B cell (primary cell): ENCODE data around the gene NME7. TPM values are rescaled to one million over a fixed set of nuclear protein-coding genes. Genes with fewer than 3 reads are reported as not detected.
"Not testable (repeated sequence)": the region's sequence is repeated elsewhere in the genome, so short reads cannot be mapped to it uniquely, and the experiment has no call there.

Experiments
- ATAC-seq: fragments of 200-7000 bp; cut with Tn5 transposase; one replicate; pipeline ENCODE4 v1.10.0; 2021; ENCODE audit warnings: low read depth, mild to moderate bottlenecking, moderate number of reproducible peaks, moderate library complexity
- CTCF ChIA-PET: fragments of 350-600 bp; sonication (Branson Sonifier 250); formaldehyde crosslinking; loops from one replicate; lab custom pipeline; 2021; ENCODE audit warnings: antibody characterized with exemption, inconsistent platforms; lab: Charles Lee
- POLR2A ChIA-PET: fragments of 350-600 bp; sonication (Branson Sonifier 250); formaldehyde crosslinking; loops from one replicate; lab custom pipeline; 2021; ENCODE audit warnings: antibody characterized with exemption; lab: Charles Lee
- DNase-seq: peaks from one replicate; pipeline ENCODE4 v3.0.0; 2013
- H2AFZ ChIP-seq: 2 replicates; pipeline ENCODE4 v1.6.1; 2012; ENCODE audit warnings: mild to moderate bottlenecking, low read depth, low read length; ENCODE audit not compliant: insufficient read depth, poor library complexity, severe bottlenecking
- H3K27ac ChIP-seq, 2 donors: 1 replicate in 1 of 2; 2 replicates in 1 of 2; pipeline ENCODE4 v1.5.1; 2012 to 2013; ENCODE audit warnings: low read length in 2 of 2, mild to moderate bottlenecking in 2 of 2, moderate library complexity in 1 of 2
- H3K27me3 ChIP-seq, 4 experiments: fragments of 200-600 bp in 1 of 4; sonication (generic) in 1 of 4; replicated peaks in 1 of 4; 1 replicate in 2 of 4; 2 replicates in 2 of 4; pipeline versions ENCODE4 v1.6.1 to v1.7.0; 2013 to 2016; ENCODE audit warnings: low read length in 3 of 4, mild to moderate bottlenecking in 2 of 4, mixed read lengths in 1 of 4, moderate library complexity in 1 of 4; ENCODE audit not compliant: insufficient read depth in 4 of 4, control insufficient read depth in 3 of 4; ENCODE audit errors: control extremely low read depth in 1 of 4
- H3K36me3 ChIP-seq, 2 experiments: replicated peaks in 1 of 2; 1 replicate in 1 of 2; 2 replicates in 1 of 2; pipeline versions ENCODE4 v1.6.1 to v1.7.1; 2013; ENCODE audit warnings: low read length in 1 of 2; ENCODE audit not compliant: insufficient read depth in 2 of 2, control insufficient read depth in 1 of 2; ENCODE audit errors: control extremely low read depth in 1 of 2, extremely low read depth in 1 of 2
- H3K4me1 ChIP-seq, 2 donors: fragments of 200-600 bp in 1 of 2; sonication (generic) in 1 of 2; 1 replicate in 1 of 2; 2 replicates in 1 of 2; pipeline versions ENCODE4 v1.5.1 to v1.6.1; 2013 to 2017; ENCODE audit warnings: low read length in 2 of 2; ENCODE audit not compliant: control insufficient read depth in 2 of 2, insufficient read depth in 2 of 2
- H3K4me2 ChIP-seq: replicated peaks from 2 replicates; pipeline ENCODE3; 2012; ENCODE audit warnings: mild to moderate bottlenecking, low read depth, low read length; ENCODE audit not compliant: poor library complexity, severe bottlenecking
- H3K4me3 ChIP-seq, 5 experiments: fragments of 200-600 bp in 1 of 5; sonication (generic) in 1 of 5; 1 replicate in 3 of 5; 2 replicates in 2 of 5; pipeline versions ENCODE4 v1.5.1 to v1.7.0; 2011 to 2016; ENCODE audit warnings: low read length in 4 of 5, mild to moderate bottlenecking in 4 of 5, low read depth in 2 of 5, control low read depth in 1 of 5, moderate library complexity in 1 of 5; ENCODE audit not compliant: insufficient read depth in 1 of 5; ENCODE audit errors: control extremely low read depth in 1 of 5, extremely low read depth in 1 of 5
- H3K79me2 ChIP-seq: fragments of 200-600 bp; sonication (generic); one replicate; pipeline ENCODE4 v1.6.0; 2016; ENCODE audit warnings: low read length; ENCODE audit not compliant: control insufficient read depth, insufficient read depth
- H3K9ac ChIP-seq: fragments of 200-600 bp; sonication (generic); 2 replicates; pipeline ENCODE4 v1.6.1; 2017; ENCODE audit warnings: mild to moderate bottlenecking, low read length, moderate library complexity
- H3K9me3 ChIP-seq, 3 donors: one replicate each; pipeline versions ENCODE4 v1.6.1 to v1.7.1; 2013; ENCODE audit warnings: low read length in 2 of 3; ENCODE audit not compliant: control insufficient read depth in 2 of 3, insufficient read depth in 1 of 3; ENCODE audit errors: control extremely low read depth in 1 of 3
- H4K20me1 ChIP-seq: 2 replicates; pipeline ENCODE4 v1.6.0; 2012; ENCODE audit warnings: mild to moderate bottlenecking, low read length; ENCODE audit not compliant: insufficient read depth, control insufficient read depth, poor library complexity, severe bottlenecking
- H3K27ac Mint-ChIP-seq: one replicate; pipeline ENCODE4 v1.8.0; 2021; ENCODE audit warnings: mixed read lengths
- H3K27me3 Mint-ChIP-seq: one replicate; pipeline ENCODE4 v1.8.0; 2021; ENCODE audit warnings: mixed read lengths
- H3K4me1 Mint-ChIP-seq: one replicate; pipeline ENCODE4 v1.8.0; 2021; ENCODE audit warnings: mixed read lengths
- H3K4me3 Mint-ChIP-seq: one replicate; pipeline ENCODE4 v1.8.0; 2021; ENCODE audit warnings: mixed read lengths
- H3K9me3 Mint-ChIP-seq: one replicate; pipeline ENCODE4 v1.8.0; 2022; ENCODE audit warnings: mixed read lengths; ENCODE audit not compliant: insufficient read depth
- EZH2 ChIP-seq: IDR thresholded peaks from 2 replicates; pipeline ENCODE4 v1.6.1; 2012; ENCODE audit warnings: borderline replicate concordance, low read depth, mild to moderate bottlenecking, moderate library complexity, low read length; ENCODE audit not compliant: insufficient read depth, poor library complexity, severe bottlenecking
- WGBS: methylation state at CpG from one replicate; pipeline ENCODE4 v1.1.5; 2013; ENCODE audit warnings: missing lambda C conversion rate; ENCODE audit not compliant: insufficient coverage; 5-methylcytosine and 5-hydroxymethylcytosine counted together
- intact Hi-C: fragments of 100-400 bp; cut with micrococcal nuclease; formaldehyde crosslinking; loops from one replicate; pipeline ENCODE4 v1.10.0; 2022
- polyA plus RNA-seq: library from polyadenylated mRNA; depleted of rRNA; stranded (reverse); fragments of >200 nt; gene quantifications from 2 replicates; pipeline ENCODE4 v1.2.3, GENCODE V29; 2012
- total RNA-seq, 2 donors: library from RNA; stranded (reverse); fragments of 120-200 nt in 1 of 2; gene quantifications; 1 replicate in 1 of 2; 2 replicates in 1 of 2; pipeline versions ENCODE4 v1.2.3 to v1.2.4, GENCODE V29; 2013 to 2022
- TF ChIP-seq, protein P1 (sequence below): fragments of 200-600 bp; IDR thresholded peaks from one replicate; pipeline ENCODE4 v1.8.0; 2022; ENCODE audit warnings: antibody characterized with exemption, mild to moderate bottlenecking

NME7 gene
- total and polyA plus RNA-seq, 2 donors (not counting 1 experiment from before 2014, with no cell fraction given), result 3.3 to 14.3 TPM

DNA sequence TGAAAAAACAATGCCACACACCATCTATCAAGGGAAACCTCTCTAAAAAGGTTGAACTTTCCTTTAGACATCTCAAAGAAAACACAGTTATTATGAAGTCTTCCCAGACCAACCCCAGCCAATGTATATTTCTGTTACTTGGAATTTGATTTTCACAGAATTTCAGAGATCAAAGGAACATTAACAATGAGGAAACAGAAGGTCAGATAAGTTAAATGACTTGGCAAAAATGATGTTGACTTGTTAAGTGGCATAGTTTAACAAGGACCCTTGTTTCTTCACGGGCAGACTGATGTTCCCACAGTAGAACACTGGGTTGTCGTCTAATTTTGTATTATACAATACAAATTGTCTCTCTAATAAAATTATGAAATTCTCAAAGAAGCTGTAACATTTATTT is 29.0 kb downstream of the NME7 start:
- no peak overlapping the region for H3K27ac Mint-ChIP-seq
- H3K4me3 ChIP-seq, result no peak overlapping the region
- H3K9me3 ChIP-seq, result peaks cover 0 to 15% (median 0%) of the 10 kb centered on the region in 3 donors
- no peak overlapping the region for H3K9ac ChIP-seq
- no peak overlapping the region for H3K4me3 Mint-ChIP-seq
- no peaks in the 10 kb centered on the region for H3K27me3 Mint-ChIP-seq
- H4K20me1 ChIP-seq, result no peaks in the 10 kb centered on the region
- no peak for ATAC-seq
- ChIA-PET CTCF (interaction anchor here (1.1 to 2.2 kb wide), 2 partner anchors 9 to 996 kb away, joined by 3 to 7 read pairs; no protein-coding TSS in a partner anchor), POLR2A (interaction anchor here (0.6 kb wide), 1 partner anchor 208 kb away, joined by 3 read pairs; no protein-coding TSS in a partner anchor)
- no peak overlapping the region for H3K27ac ChIP-seq
- intact Hi-C loops, result no loop called here
- no peak for DNase-seq
- H2AFZ ChIP-seq, result no peak overlapping the region
- TF ChIP-seq, protein P1, sequence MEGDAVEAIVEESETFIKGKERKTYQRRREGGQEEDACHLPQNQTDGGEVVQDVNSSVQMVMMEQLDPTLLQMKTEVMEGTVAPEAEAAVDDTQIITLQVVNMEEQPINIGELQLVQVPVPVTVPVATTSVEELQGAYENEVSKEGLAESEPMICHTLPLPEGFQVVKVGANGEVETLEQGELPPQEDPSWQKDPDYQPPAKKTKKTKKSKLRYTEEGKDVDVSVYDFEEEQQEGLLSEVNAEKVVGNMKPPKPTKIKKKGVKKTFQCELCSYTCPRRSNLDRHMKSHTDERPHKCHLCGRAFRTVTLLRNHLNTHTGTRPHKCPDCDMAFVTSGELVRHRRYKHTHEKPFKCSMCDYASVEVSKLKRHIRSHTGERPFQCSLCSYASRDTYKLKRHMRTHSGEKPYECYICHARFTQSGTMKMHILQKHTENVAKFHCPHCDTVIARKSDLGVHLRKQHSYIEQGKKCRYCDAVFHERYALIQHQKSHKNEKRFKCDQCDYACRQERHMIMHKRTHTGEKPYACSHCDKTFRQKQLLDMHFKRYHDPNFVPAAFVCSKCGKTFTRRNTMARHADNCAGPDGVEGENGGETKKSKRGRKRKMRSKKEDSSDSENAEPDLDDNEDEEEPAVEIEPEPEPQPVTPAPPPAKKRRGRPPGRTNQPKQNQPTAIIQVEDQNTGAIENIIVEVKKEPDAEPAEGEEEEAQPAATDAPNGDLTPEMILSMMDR, result no peak
- no peak for TF ChIP-seq EZH2
- H3K27me3 ChIP-seq, result no peaks in the 10 kb centered on the region
- H3K9me3 Mint-ChIP-seq, result peaks cover 8% of the 10 kb centered on the region
- no peaks in the 10 kb centered on the region for H3K79me2 ChIP-seq
- no CpG with 5 or more reads among the region's 2 CpGs for WGBS
- H3K4me2 ChIP-seq, result no peak overlapping the region
- peaks cover 21% of the 10 kb centered on the region for H3K4me1 Mint-ChIP-seq
- H3K36me3 ChIP-seq, result no peaks in the 10 kb centered on the region
- no peaks in the 10 kb centered on the region for H3K4me1 ChIP-seq

DNA sequence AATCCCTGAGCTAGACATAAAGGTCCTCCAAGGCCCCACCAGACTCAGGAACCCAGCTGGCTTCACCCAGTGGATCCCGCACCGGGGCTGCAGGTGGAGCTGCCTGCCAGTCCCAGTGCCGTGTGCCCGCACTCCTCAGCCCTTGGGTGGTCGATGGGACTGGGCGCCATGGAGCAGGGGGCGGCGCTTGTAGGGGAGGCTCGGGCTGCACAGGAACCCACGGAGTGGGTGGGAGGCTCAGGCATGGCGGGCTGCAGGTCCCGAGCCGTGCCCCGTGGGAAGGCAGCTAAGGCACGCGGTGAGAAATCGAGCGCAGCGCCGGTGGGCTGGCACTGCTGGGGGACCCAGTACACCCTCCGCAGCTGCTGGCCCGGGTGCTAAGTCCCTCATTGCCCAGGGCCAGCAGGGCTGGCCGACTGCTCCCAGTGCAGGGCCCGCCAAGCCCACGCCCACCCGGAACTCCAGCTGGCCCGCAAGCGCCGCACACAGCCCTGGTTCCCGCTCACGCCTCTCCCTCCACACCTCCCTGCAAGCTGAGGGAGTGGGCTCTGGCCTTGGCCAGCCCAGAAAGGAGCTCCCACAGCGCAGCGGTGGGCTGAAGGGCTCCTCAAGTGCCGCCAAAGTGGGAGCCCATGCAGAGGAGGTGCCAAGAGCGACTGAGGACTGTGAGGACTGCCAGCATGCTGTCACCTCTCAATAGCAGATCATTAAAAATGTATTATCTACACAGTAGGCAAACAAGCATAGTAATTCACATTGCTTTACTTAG is 30.5 kb downstream of the NME7 start:
- H3K4me1 Mint-ChIP-seq, result peaks cover 20% of the 10 kb centered on the region
- H3K27me3 ChIP-seq, H4K20me1 ChIP-seq, H3K27ac Mint-ChIP-seq, H3K79me2 ChIP-seq, H3K4me2 ChIP-seq, H3K4me1 ChIP-seq, H3K27me3 Mint-ChIP-seq, H2AFZ ChIP-seq, H3K9me3 Mint-ChIP-seq, H3K4me3 ChIP-seq, intact Hi-C loops, CTCF ChIA-PET, POLR2A ChIA-PET, H3K4me3 Mint-ChIP-seq, ATAC-seq, H3K27ac ChIP-seq, DNase-seq, H3K36me3 ChIP-seq, H3K9ac ChIP-seq: not testable (repeated sequence)
- WGBS, result over 99% methylated on average over 28 of the region's 35 CpGs
- H3K9me3 ChIP-seq, result peaks cover 0 to 15% (median 0%) of the 10 kb centered on the region in 3 donors

DNA sequence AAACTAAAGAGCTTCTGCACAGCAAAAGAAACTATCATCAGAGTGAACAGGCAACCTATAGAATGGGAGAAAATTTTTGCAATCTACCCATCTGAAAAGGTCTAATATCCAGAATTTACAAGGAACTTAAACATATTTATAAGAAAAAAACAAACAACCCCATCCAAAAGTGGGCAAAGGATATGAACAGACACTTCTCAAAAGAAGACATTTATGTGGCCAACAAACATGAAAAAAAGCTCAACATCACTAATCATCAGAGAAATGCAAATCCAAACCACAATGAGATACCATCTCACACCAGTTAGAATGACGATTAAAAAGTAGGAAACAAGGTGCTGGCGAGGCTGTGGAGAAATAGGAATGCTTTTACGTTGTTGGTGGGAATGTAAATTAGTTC is 32.9 kb downstream of the NME7 start:
- H3K4me1 ChIP-seq, intact Hi-C loops, H3K27me3 Mint-ChIP-seq, H3K79me2 ChIP-seq, H2AFZ ChIP-seq, H3K36me3 ChIP-seq, POLR2A ChIA-PET, CTCF ChIA-PET, H3K4me3 Mint-ChIP-seq, H3K4me3 ChIP-seq, H3K4me2 ChIP-seq, ATAC-seq, H3K27ac Mint-ChIP-seq, H3K4me1 Mint-ChIP-seq, H3K27me3 ChIP-seq, H3K9ac ChIP-seq, H4K20me1 ChIP-seq, H3K27ac ChIP-seq, DNase-seq: not testable (repeated sequence)
- H3K9me3 ChIP-seq, result peaks cover 0 to 11% (median under 1%) of the 10 kb centered on the region in 3 donors
- no CpG with 5 or more reads among the region's 3 CpGs for WGBS
- H3K9me3 Mint-ChIP-seq, result peaks cover 15% of the 10 kb centered on the region
